ENCODE data around the gene THADA. TPM values are rescaled to one million over a fixed set of nuclear protein-coding genes. Genes with fewer than 3 reads are reported as not detected.
A peak's percentile ranks its signal among the peaks of the same experiment; 100 is the strongest.

The THADA gene
- total RNA-seq, 2 donors from 2014 or later, result 36.3 to 36.9 TPM

- no peak for ATAC-seq (replicated peaks)
- Mint-ChIP-seq H3K4me1 (peaks cover 25% of the 10 kb centered on the region), H3K27ac (peak overlapping the region; percentile 84), H3K36me3 (ENCODE audit: low read depth) (peaks cover 76% of the 10 kb centered on the region), H3K27me3 (no peaks in the 10 kb centered on the region), H3K9me3 (no peaks in the 10 kb centered on the region), H3K4me3 (peak overlapping the region; percentile 89)
Measured at GRCh38 chr2:43224571-43225092, 371.2 kb downstream of the THADA start.

DNA sequence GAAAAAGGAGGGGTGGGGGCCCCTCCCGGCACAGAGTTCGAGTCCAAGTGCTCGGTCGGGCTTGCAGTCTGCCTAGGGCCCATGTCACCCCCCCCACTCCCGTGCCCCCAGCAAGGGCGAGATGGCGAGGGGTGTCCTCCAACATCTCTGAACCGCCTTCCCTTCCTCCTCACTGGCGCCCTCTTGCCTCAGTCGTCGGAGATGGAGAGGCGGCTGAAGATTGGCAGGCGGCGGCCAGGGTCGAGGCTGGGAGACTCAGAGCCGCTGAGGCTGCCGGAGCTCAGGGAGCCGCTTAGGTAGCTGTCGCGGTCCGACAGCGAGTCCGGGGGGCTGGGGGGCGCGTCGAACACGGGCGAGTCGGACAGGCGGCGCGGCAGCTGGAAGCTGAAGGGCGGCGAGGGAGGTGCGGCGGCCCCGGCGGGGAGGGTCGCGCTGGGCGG, 371.7 kb downstream of the THADA start:
- no peak for ATAC-seq (replicated peaks)
- Mint-ChIP-seq H3K27me3 (no peaks in the 10 kb centered on the region), H3K9me3 (no peaks in the 10 kb centered on the region), H3K4me3 (peak overlapping the region; percentile 86), H3K4me1 (peaks cover 25% of the 10 kb centered on the region), H3K27ac (peak overlapping the region; percentile 84), H3K36me3 (ENCODE audit: low read depth) (peaks cover 76% of the 10 kb centered on the region)

GRCh38 chr2:43223521-43224001, 372.3 kb downstream of the THADA start:
- ATAC-seq (replicated peaks), result no peak
- Mint-ChIP-seq H3K9me3 (no peaks in the 10 kb centered on the region), H3K36me3 (ENCODE audit: low read depth) (peaks cover 82% of the 10 kb centered on the region), H3K27ac (peak overlapping the region; percentile 84), H3K4me3 (peak overlapping the region; percentile 86), H3K27me3 (no peaks in the 10 kb centered on the region), H3K4me1 (peaks cover 26% of the 10 kb centered on the region)

DNA sequence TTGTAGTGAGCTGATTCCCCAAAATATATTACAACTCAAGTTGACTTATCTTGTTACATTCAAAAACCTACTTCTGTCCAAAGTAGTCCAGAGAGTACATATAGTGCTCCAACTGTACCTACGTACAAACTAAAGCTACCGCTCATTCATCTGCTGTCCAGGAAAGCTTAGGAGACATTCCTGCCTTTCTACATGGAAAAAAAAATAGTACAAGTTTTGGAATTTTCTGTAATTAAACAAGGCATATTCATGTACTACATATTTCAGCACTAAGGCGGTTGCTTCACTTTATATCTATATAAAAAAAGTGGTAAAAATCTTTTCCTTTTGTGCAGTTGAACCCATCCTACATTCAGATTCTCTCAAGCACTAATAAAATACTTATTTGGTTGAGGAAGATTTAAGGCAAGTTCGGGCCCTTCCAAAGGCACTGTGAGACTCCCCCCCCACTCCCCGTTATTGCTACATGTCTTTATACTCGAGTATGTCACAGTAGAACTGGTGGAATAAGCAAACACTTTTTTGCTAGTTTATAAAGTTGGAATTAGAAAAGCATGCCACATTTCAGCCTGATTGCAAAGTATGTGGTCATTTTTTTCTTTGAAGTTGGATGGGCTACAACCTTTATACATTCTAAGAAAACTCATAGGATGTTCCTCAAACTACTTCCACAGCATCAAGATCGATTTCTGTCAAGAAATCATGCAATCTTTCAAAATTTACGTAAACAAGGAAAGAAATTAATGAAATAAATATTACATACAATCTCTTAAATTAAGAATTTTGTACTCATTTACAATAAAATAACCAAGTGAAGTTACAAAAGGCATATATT, 373.1 kb downstream of the THADA start:
- peak overlapping the region; percentile 84 for H3K27ac Mint-ChIP-seq
- ATAC-seq (replicated peaks), result no peak
- peaks cover 28% of the 10 kb centered on the region for H3K4me1 Mint-ChIP-seq
- no peaks in the 10 kb centered on the region for H3K27me3 Mint-ChIP-seq
- peak overlapping the region; percentile 86 for H3K4me3 Mint-ChIP-seq
- H3K36me3 Mint-ChIP-seq (ENCODE audit: low read depth), result peaks cover 79% of the 10 kb centered on the region
- H3K9me3 Mint-ChIP-seq, result no peaks in the 10 kb centered on the region

- no peaks in the 10 kb centered on the region for H3K27me3 Mint-ChIP-seq
- H3K4me1 Mint-ChIP-seq, result peaks cover 30% of the 10 kb centered on the region
- peak overlapping the region; percentile 86 for H3K4me3 Mint-ChIP-seq
- no peaks in the 10 kb centered on the region for H3K9me3 Mint-ChIP-seq
- peaks cover 76% of the 10 kb centered on the region for H3K36me3 Mint-ChIP-seq (ENCODE audit: low read depth)
- peak overlapping the region; percentile 84 for H3K27ac Mint-ChIP-seq
- ATAC-seq (replicated peaks), result no peak
Measured at GRCh38 chr2:43221763-43222474, 373.9 kb downstream of the THADA start.

DNA sequence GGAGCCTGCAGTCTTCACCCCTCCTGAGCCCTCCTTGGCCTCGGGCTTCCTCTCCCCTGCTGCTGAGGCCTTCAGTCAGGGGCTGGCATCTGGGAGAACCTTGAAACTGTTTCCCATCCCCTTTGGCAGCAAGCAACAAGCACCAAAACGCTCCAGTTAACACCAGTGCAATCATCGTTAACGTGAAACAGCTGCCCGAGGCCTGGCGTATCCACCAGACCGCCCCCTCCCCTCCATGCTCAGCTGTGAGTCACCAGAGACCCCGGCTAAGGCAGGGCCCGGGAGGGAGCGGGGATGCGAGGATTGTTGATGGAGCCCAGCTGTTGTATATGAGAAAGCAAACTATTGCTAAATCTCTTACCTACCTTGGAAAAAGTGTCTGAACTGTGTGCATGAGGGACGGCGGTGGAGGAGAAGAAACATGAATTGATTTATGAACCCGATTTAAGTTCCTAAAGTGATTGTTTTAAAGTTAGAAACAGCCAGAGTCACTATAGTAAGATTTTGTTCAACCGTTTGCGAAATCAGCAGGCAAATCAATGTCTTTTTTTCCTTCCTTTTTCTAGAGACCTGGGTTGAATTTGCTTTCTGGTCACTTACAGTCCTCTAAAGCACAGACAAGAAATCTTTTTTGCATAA, 374.6 kb downstream of the THADA start:
- Mint-ChIP-seq H3K27me3 (no peaks in the 10 kb centered on the region), H3K4me3 (peak overlapping the region; percentile 86), H3K4me1 (peaks cover 30% of the 10 kb centered on the region), H3K27ac (peak overlapping the region; percentile 84), H3K36me3 (ENCODE audit: low read depth) (peaks cover 75% of the 10 kb centered on the region), H3K9me3 (no peaks in the 10 kb centered on the region)
- no peak for ATAC-seq (replicated peaks)

DNA sequence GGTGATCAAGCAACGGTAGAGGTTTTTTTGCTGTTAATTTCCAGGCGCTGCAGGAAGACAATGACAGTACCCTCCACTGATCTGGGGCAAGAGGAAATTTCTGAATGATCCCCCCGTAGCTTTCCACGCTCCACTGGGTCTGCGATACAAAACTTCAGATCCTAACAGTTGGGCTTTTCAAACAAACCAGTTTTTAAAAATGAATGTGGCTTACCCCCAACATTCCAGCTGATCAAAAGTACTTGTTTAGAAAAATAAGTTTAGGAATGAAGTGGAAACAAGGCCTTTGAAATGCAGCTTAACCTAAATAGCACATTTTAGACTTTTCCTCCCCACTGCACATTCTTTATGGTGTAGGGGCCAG, 375.1 kb downstream of the THADA start:
- peak overlapping the region; percentile 84 for H3K27ac Mint-ChIP-seq
- no peaks in the 10 kb centered on the region for H3K27me3 Mint-ChIP-seq
- H3K36me3 Mint-ChIP-seq (ENCODE audit: low read depth), result peaks cover 70% of the 10 kb centered on the region
- ATAC-seq (replicated peaks), result no peak
- peaks cover 30% of the 10 kb centered on the region for H3K4me1 Mint-ChIP-seq
- H3K4me3 Mint-ChIP-seq, result peak overlapping the region; percentile 86
- H3K9me3 Mint-ChIP-seq, result no peaks in the 10 kb centered on the region

DNA sequence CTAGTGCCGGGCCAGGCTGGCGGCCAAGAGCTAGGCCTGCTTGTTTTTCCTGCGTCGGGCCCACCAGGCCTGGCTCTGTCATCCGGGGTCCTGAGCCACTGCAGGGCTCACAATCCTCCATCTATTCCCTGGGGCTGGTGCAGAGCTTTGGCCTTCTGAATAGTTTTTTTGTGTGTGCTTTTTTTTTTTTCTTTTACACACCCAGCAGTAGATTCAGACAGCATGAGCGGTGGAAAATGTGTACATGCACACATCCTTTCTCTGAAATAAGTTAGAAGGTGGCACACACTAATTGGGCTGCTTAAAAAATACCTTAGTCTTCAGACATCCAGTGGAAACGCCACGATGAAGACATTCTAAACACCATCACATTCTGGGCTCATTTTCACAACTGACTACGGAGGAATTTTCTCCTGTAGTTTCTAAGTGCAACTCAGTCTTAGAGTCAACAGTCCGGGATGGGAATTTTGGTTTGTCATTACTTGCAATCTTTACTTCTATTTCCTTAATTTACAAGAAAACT, 375.5 kb downstream of the THADA start:
- Mint-ChIP-seq H3K4me1 (peaks cover 30% of the 10 kb centered on the region), H3K9me3 (no peaks in the 10 kb centered on the region), H3K4me3 (peak overlapping the region; percentile 86), H3K36me3 (ENCODE audit: low read depth) (peaks cover 66% of the 10 kb centered on the region), H3K27me3 (no peaks in the 10 kb centered on the region), H3K27ac (peak overlapping the region; percentile 84)
- ATAC-seq (replicated peaks), result peak; percentile 13

DNA sequence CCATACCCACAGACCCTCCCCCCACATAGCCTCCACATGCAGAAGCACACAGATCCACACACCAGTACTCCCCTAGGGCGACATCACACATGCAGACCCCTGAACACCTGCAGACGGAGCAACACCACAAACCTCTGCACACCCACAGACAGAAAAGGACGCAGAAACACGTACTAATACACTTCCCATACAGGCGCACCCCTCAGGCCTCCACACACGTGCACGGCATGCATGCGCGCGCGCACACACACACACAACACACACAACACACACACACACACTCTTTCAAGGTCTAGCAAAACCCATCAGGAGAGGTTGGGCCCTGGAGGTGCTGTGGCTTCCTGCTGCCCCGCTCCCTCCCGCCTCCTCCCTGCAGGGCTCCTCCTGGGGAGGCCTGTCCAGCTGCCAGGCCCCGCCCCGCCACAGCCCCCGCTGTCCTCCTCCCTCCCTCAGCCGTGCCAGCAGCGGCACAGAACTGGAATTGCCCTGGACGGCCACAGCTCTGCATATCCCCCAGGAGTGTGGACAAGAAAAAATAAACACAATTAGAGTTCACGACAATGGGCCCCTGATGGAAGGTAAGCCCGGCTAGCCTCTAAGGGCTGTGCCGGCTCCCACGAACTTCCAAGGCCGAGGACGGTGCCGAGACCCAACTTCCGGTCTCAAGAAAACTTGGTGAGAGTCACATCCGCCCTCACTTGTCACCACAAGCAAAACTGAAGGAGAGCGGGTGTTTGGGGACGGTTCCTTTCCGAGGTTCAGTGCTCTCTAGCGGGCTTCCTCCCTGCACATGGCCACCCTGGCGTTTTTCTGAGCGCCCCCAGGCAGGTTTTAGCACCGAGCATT, 376.2 kb downstream of the THADA start:
- peak; percentile 77 for ATAC-seq (replicated peaks)
- peak overlapping the region; percentile 84 for H3K27ac Mint-ChIP-seq
- peaks cover 61% of the 10 kb centered on the region for H3K36me3 Mint-ChIP-seq (ENCODE audit: low read depth)
- H3K4me1 Mint-ChIP-seq, result peaks cover 30% of the 10 kb centered on the region
- peak overlapping the region; percentile 86 for H3K4me3 Mint-ChIP-seq
- no peaks in the 10 kb centered on the region for H3K27me3 Mint-ChIP-seq
- H3K9me3 Mint-ChIP-seq, result no peaks in the 10 kb centered on the region

DNA sequence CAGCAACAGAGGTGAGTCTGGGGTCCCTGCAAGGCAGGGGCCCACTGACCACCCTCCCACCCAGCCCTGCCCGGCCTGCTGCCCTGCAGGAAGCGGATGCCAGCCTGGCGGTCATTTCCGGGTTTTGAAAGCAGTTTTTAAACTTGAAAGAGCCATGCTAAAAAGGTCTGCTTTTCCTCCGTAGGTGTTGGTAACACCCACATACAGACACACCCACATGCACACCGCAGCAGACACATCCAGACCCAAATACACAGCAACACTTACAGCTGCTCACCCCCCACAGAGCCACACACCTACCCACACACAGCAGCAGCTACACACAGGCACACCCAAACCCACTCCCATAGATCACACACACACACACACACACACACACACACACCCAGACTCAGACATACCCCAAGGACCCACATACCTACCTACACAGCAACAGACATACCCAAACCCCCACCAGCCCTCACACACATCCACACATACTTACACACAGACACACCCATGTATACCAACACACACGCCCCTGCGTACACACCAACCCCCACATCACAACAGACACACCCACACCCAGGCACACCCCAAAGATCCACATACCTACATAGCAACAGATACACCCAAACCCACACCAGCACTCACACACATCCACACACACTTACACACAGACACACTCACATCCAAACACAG, 377.0 kb downstream of the THADA start:
- Mint-ChIP-seq H3K27me3 (no peaks in the 10 kb centered on the region), H3K4me3 (peak overlapping the region; percentile 86), H3K27ac (peak overlapping the region; percentile 84), H3K4me1 (peaks cover 30% of the 10 kb centered on the region), H3K36me3 (ENCODE audit: low read depth) (peaks cover 54% of the 10 kb centered on the region), H3K9me3 (no peaks in the 10 kb centered on the region)
- ATAC-seq (replicated peaks), result peak; percentile 8

DNA sequence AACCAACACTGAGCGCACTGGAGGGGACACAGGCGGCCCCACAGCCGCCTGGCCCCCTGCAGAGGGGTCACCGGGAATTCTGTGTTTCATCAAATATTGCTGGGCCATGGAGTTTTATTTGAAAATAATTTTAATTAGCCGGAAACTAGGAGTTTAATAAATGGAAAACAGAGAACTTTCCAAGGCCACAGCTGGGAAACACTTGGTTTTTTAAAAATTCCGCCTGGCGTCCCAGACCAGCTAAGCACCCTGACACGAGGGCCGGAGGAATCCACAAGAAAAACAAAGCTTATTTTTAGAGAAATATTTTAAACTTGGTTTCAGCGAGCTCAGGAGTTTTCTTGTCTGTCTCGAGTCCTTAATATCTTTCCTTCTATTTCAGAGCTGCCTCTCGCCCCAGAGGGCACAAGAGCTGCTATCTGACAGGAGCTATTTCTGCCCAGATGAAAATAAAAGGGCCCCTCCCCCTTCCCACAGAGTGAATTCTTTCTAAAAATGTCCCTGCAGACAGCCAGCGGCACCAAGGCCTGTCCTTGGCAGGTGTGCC, 377.6 kb downstream of the THADA start:
- no peaks in the 10 kb centered on the region for H3K27me3 Mint-ChIP-seq
- H3K9me3 Mint-ChIP-seq, result no peaks in the 10 kb centered on the region
- H3K4me3 Mint-ChIP-seq, result peak overlapping the region; percentile 86
- peaks cover 48% of the 10 kb centered on the region for H3K36me3 Mint-ChIP-seq (ENCODE audit: low read depth)
- ATAC-seq (replicated peaks), result no peak
- peaks cover 30% of the 10 kb centered on the region for H3K4me1 Mint-ChIP-seq
- peak overlapping the region; percentile 84 for H3K27ac Mint-ChIP-seq

- H3K4me1 Mint-ChIP-seq, result peaks cover 37% of the 10 kb centered on the region
Measured at GRCh38 chr2:43217228-43218154, 378.3 kb downstream of the THADA start.

More at GRCh38 chr2:43217228-43218154, 378.3 kb downstream of the THADA start:
- Mint-ChIP-seq H3K36me3 (ENCODE audit: low read depth) (peaks cover 40% of the 10 kb centered on the region), H3K9me3 (no peaks in the 10 kb centered on the region), H3K4me3 (peak overlapping the region; percentile 86), H3K27ac (peak overlapping the region; percentile 84), H3K27me3 (no peaks in the 10 kb centered on the region)
- no peak for ATAC-seq (replicated peaks)
